DOHH2 (cell line): Measurements from ENCODE around the gene SETD1A.
"Not testable (repeated sequence)": the region's sequence is repeated elsewhere in the genome, so short reads cannot be mapped to it uniquely, and the experiment has no call there.

ENCODE experiments used
- H3F3A ChIP-seq: fragments of 200-600 bp; sonication (generic), shearing (Covaris generic); 2 replicates; pipeline ENCODE4 v1.6.0; 2016; ENCODE audit warnings: antibody characterized with exemption, mild to moderate bottlenecking; ENCODE audit not compliant: control insufficient read depth, insufficient read depth
- H3K27ac ChIP-seq: fragments of 200-600 bp; sonication (generic); 2 replicates; pipeline ENCODE4 v1.5.1; 2014; ENCODE audit warnings: low read depth, mild to moderate bottlenecking, low read length, moderate library complexity
- H3K27me3 ChIP-seq: fragments of 200-600 bp; sonication (generic); 2 replicates; pipeline ENCODE4 v1.6.1; 2014; ENCODE audit warnings: mild to moderate bottlenecking, low read length, mixed read lengths; ENCODE audit not compliant: control insufficient read depth
- H3K36me3 ChIP-seq: fragments of 200-600 bp; sonication (generic); 2 replicates; pipeline ENCODE4 v1.6.1; 2014; ENCODE audit warnings: mild to moderate bottlenecking, low read length, moderate library complexity, mixed read lengths; ENCODE audit not compliant: control insufficient read depth
- H3K4me1 ChIP-seq: fragments of 200-600 bp; sonication (generic); 2 replicates; pipeline ENCODE4 v1.6.1; 2014; ENCODE audit warnings: mild to moderate bottlenecking, low read length, mixed read lengths; ENCODE audit not compliant: control insufficient read depth
- H3K4me2 ChIP-seq: fragments of 200-600 bp; sonication (generic); 2 replicates; pipeline ENCODE4 v1.6.0; 2014; ENCODE audit warnings: mild to moderate bottlenecking, low read length, moderate library complexity
- H3K4me3 ChIP-seq: fragments of 200-600 bp; sonication (generic); 2 replicates; pipeline ENCODE4 v1.5.1; 2014; ENCODE audit warnings: mild to moderate bottlenecking, low read length, mixed read lengths
- H3K79me2 ChIP-seq: fragments of 200-600 bp; sonication (generic); 2 replicates; pipeline ENCODE4 v1.6.1; 2014; ENCODE audit warnings: mild to moderate bottlenecking, low read length, mixed read lengths; ENCODE audit not compliant: control insufficient read depth
- H3K9me2 ChIP-seq: fragments of 200-600 bp; sonication (generic); replicated peaks from 2 replicates; pipeline ENCODE4 v1.6.1; 2014; ENCODE audit warnings: mild to moderate bottlenecking, low read length, mixed read lengths; ENCODE audit not compliant: control insufficient read depth
- H3K9me3 ChIP-seq: fragments of 200-600 bp; sonication (generic); 2 replicates; pipeline ENCODE4 v1.6.1; 2014; ENCODE audit warnings: antibody characterized with exemption, low read length, mixed read lengths; ENCODE audit not compliant: control insufficient read depth, insufficient read depth
- H4K20me1 ChIP-seq: fragments of 200-600 bp; sonication (generic); 2 replicates; pipeline ENCODE4 v1.6.0; 2014; ENCODE audit warnings: low read depth, mild to moderate bottlenecking, antibody characterized with exemption, low read length, moderate library complexity; ENCODE audit not compliant: control insufficient read depth, insufficient read depth
- EZH2phosphoT487 ChIP-seq: fragments of 200-600 bp; sonication (generic); IDR thresholded peaks from 2 replicates; pipeline ENCODE4 v1.6.1; 2017; ENCODE audit warnings: borderline replicate concordance, mild to moderate bottlenecking, antibody characterized with exemption, low read length, moderate library complexity, mixed read lengths
- TF ChIP-seq, protein P1 (sequence below): fragments of 200-600 bp; sonication (generic); IDR thresholded peaks from one replicate; pipeline ENCODE4 v1.5.1; 2014; ENCODE audit warnings: antibody characterized with exemption, mild to moderate bottlenecking, low read depth, low read length; ENCODE audit not compliant: poor library complexity, severe bottlenecking

SETD1A gene

DNA sequence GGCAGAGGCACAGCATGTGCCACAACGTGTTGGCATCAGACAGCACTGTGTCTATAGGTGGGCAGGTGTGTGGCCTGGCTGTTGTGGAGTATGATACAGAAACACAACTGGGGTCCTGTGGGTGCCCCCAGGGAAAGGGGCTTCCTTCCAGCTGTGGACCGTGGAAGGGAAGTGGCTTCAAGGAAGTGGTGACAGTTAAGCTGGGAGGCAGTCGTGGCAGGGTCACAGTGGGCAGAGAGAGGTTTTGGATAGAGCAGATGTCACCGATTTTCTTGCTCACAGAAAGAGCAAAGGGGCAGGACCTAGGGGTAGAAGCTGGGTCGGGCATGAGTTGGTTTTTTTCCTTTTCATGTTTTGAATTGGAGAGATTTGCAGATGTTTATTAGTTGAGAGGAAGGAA is 19.9 kb upstream of the SETD1A start:
- Histone ChIP-seq H3K4me2 (no peak overlapping the region), H3K79me2 (no peaks in the 10 kb centered on the region), H3K4me1 (peaks cover 19% of the 10 kb centered on the region), H3K9me2 (no peaks in the 10 kb centered on the region), H4K20me1 (no peaks in the 10 kb centered on the region), H3K4me3 (no peak overlapping the region), H3K27ac (no peak overlapping the region), H3K9me3 (no peaks in the 10 kb centered on the region), H3K27me3 (no peaks in the 10 kb centered on the region), H3F3A (no peaks in the 10 kb centered on the region), H3K36me3 (peaks cover 26% of the 10 kb centered on the region)
- no peak for TF ChIP-seq EZH2phosphoT487
- TF ChIP-seq, protein P1, sequence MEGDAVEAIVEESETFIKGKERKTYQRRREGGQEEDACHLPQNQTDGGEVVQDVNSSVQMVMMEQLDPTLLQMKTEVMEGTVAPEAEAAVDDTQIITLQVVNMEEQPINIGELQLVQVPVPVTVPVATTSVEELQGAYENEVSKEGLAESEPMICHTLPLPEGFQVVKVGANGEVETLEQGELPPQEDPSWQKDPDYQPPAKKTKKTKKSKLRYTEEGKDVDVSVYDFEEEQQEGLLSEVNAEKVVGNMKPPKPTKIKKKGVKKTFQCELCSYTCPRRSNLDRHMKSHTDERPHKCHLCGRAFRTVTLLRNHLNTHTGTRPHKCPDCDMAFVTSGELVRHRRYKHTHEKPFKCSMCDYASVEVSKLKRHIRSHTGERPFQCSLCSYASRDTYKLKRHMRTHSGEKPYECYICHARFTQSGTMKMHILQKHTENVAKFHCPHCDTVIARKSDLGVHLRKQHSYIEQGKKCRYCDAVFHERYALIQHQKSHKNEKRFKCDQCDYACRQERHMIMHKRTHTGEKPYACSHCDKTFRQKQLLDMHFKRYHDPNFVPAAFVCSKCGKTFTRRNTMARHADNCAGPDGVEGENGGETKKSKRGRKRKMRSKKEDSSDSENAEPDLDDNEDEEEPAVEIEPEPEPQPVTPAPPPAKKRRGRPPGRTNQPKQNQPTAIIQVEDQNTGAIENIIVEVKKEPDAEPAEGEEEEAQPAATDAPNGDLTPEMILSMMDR: no peak

DNA sequence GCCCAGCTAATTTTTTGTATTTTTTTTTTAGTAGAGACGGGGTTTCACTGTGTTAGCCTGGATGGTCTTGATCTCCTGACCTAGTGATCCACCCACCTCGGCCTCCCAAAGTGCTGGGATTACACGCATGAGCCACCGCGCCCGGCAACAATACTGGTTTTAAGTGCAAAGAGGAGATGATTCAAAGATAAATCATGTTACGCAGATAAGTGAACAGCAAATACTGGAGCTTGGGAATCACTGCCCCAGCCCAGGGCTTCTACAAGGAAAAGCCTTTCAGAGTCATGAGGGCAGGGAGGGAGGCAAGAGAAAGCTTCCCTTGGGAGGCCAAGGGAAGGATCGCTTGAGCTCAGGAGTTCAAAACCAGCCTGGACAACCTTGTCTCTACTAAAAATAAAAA is 18.0 kb upstream of the SETD1A start:
- H4K20me1 ChIP-seq, H3F3A ChIP-seq, H3K79me2 ChIP-seq, H3K27me3 ChIP-seq, H3K4me2 ChIP-seq, H3K4me3 ChIP-seq, H3K9me2 ChIP-seq, H3K27ac ChIP-seq, H3K9me3 ChIP-seq: not testable (repeated sequence)
- peaks cover 19% of the 10 kb centered on the region for H3K4me1 ChIP-seq
- peaks cover 38% of the 10 kb centered on the region for H3K36me3 ChIP-seq

DNA sequence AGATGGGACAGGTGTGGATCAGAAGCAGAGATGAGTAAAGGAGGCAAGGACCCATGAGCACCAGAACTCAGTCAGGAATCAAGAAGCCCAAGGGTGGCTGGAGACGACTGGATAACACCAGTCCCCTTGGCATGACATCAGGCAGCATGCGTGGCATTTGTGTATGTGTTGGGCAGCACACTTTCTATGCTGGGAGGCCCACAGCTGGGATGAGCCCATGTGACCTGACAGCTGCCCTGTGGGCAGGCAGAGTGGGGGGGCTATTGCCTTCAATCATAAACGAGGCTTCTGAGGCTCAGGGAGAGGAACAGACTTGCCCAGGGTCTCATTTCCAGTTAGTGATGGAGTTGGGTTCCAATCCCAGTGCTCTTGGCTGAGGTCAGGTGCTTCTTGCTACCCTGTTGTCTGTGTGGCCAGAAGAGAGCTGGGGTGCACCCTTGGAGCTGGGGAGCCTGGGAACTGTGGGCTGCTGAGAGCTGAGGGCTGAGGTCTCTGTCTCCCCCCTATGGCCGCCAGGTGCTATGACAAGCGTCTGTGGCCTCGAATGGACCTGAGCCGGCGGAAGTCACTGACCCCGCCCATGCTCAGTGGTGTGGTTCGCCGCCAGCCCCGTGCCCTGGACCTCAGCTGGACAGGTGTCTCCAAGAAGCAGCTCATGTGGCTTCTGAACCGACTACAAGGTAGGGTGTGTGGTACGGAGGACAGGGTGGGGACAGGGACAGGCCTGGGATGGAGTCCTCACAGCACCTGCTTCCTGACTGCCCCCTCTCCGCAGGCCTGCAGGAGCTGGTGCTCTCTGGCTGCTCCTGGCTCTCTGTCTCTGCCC is 15.7 kb upstream of the SETD1A start:
- peaks cover 19% of the 10 kb centered on the region for H3K4me1 ChIP-seq
- peak overlapping the region; percentile 21; the same call in 1 of the 2 replicates for H3K4me3 ChIP-seq
- H3K27ac ChIP-seq: no peak overlapping the region

DNA sequence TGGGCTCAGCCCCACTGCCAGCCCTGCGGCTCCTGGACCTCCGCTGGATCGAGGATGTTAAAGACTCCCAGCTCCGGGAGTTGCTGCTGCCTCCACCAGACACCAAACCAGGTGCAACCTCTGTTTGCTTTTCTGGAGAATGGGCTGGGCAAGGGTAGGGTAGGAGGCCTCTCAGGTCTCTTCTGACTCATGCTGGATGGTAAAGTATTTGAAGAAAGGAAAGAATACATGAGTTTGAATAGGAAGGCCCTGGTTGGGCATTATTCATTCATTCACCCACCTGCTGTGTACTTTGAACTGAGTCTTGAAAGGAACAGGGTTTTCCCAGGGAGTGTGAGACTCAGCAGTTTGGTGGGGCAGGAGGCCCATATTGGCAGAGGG is 15.1 kb upstream of the SETD1A start:
- H4K20me1 ChIP-seq: no peaks in the 10 kb centered on the region; the same call in 1 of the 2 replicates
- no peaks in the 10 kb centered on the region for H3K9me3 ChIP-seq
- no peaks in the 10 kb centered on the region for H3K9me2 ChIP-seq
- H3K27ac ChIP-seq: no peak overlapping the region
- TF ChIP-seq, protein P1: no peak
- TF ChIP-seq EZH2phosphoT487: no peak
- H3K79me2 ChIP-seq: no peaks in the 10 kb centered on the region
- peaks cover 17% of the 10 kb centered on the region for H3K4me1 ChIP-seq
- H3K4me3 ChIP-seq: peak overlapping the region; percentile 21; the same call in 1 of the 2 replicates
- H3K4me2 ChIP-seq: peak overlapping the region; percentile 48
- H3K27me3 ChIP-seq: no peaks in the 10 kb centered on the region
- H3F3A ChIP-seq: peaks cover 11% of the 10 kb centered on the region
- H3K36me3 ChIP-seq: peaks cover 42% of the 10 kb centered on the region

More for the DNA sequence above, 15.7 kb upstream of the SETD1A start:
- Histone ChIP-seq H3K36me3 (peaks cover 39% of the 10 kb centered on the region), H3K27me3 (no peaks in the 10 kb centered on the region), H3K4me2 (peak overlapping the region; percentile 48), H4K20me1 (no peaks in the 10 kb centered on the region; the same call in 1 of the 2 replicates), H3K9me2 (no peaks in the 10 kb centered on the region), H3K79me2 (no peaks in the 10 kb centered on the region), H3F3A (peaks cover 11% of the 10 kb centered on the region), H3K9me3 (no peaks in the 10 kb centered on the region)
- TF ChIP-seq, protein P1: peak; percentile 96
- no peak for TF ChIP-seq EZH2phosphoT487
